GM10847 (cell line): ENCODE results near the gene AR.

Experiments
- POLR2A ChIP-seq: IDR thresholded peaks from 2 replicates; pipeline ENCODE4 v1.6.1; 2011; ENCODE audit not compliant: insufficient read length; ENCODE audit errors: extremely low read depth

AR gene

DNA sequence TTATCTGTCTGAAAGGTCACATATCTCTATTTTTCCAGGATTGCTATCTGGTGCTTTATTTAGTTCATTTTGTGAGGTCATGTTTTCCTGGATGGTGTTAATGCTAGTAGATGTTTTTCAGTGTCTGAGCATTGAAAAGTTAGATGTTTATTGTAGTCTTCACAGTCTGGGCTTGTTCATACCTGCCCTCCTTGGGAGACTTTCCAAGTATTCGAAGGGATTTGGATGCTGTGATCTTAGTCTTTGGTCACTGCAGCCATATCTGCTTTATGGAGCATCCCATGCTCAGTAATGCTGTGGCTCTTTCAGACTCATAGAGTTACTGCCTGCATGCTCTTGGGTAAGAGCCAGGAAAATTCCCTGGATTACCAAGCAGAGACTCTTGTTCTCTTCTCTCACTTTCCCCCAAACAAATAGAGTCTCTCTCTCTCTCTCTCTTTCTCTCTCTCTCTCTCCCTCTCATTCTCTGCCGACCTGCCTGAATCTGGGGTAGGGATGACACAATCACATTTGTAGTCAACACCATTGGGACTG is 130.0 kb downstream of the AR start:
- TF ChIP-seq POLR2A, result no peak

DNA sequence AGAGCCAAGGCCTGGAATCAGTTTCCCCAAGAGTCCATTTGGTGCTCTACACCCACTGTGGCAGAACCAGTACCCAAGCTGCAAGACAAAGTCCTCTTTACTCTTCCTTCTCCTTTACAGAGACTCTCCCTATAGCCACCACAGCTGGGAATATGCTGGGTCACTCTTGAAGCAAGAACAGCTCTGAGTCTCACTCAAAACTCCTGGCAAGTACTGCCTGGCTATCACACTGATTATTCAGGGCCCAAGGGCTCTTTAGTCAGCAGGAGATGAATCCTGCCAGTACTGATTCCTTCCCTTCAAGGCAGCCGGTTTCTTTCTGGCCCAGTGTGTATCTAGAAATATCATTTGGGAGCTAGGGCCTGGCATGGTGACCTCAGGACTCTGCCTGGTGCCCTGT is 130.9 kb downstream of the AR start:
- TF ChIP-seq POLR2A, result no peak

DNA sequence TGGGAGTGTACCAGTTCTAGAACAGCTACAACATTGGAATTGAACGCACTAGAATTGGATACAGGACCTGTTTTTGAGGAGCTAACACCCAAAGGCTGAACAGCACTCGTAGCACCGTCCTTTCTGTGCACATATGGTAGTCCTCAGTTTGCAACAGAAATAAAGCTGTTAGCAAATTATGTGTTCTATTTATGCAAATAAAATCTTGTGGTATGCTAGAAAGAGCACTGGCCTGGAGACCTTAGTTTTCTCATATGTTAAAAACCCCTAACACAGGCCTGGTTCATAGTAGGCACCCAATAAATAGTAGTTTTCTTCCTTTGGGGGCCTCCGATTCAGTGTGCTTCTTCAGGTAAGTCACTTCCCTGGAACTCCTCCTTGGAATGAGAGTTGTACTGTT is 140.3 kb downstream of the AR start:
- no peak for TF ChIP-seq POLR2A

DNA sequence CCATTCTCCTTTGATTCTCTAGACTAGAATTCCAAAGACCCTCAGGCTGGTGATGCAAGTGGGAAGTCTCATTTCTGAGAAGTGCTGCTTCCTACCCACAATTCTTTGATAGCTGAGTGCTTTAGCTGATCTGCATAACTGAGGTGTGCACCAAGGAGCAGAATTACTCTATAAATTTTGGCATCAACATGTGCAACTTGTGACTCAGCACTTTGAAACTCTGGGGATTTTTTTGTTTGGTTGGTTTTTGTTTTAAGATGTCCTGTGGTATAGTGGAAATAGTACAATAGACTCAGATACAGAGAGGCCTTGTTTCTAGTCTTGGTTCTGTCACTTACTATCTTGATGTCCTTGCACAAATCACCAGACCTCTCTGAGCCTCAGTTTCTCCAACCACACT is 148.4 kb downstream of the AR start:
- TF ChIP-seq POLR2A, result no peak

DNA sequence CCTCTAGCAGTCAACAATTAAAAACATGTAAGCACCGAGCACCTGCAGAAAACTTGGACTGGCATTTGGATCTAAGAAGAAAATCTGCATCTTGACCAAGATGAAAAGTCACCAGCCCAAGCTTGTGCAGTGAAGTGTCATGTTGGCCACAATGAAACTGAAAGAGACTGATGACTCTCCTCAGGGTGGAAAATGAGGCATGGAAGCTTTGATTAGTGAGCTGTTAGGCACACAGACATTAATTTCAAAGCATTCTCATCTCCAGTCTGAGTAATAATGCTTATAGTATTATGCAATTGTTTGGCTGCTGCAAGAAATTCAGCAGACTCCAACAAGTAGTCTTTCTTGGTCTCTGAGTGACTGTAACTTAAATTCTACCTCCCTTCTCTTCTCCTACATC is 150.1 kb downstream of the AR start:
- TF ChIP-seq POLR2A, result no peak

DNA sequence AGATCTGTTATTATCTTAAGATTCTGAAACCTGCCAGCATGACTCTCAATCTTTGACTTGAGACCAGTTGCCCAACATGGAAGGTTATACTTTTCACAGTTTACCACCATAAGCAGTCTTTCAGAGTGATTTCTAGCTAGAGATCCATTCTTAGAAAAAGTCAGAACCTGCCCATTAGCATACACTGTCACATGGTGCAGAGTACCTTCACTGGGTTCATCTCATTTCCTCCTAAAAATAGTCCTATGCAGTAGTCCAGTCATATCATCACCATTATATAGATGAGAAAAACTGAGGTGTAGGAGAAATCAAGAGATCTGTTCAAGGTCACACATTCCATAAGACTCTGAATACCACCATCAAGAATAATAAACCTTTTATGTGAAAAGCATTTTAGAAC is 153.6 kb downstream of the AR start:
- no peak for TF ChIP-seq POLR2A

DNA sequence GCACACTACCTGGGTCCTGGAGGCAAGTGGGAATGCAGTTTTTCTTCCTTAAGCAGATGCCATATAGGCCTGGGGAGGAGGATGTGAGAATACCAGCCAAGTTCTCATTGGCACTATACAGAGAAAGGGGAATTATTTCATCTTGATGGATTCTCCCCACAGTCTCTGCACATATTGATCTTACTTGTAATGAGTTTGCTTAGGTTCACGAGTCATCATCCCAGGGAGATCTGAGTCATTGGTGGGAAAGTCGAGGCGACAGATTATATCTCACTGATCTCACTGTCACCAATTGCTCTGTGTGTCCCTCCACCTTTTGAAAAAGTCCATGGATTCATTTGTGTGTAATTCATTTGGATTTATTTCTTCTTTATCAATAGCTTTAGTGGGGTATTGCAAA is 156.8 kb downstream of the AR start:
- TF ChIP-seq POLR2A, result no peak

DNA sequence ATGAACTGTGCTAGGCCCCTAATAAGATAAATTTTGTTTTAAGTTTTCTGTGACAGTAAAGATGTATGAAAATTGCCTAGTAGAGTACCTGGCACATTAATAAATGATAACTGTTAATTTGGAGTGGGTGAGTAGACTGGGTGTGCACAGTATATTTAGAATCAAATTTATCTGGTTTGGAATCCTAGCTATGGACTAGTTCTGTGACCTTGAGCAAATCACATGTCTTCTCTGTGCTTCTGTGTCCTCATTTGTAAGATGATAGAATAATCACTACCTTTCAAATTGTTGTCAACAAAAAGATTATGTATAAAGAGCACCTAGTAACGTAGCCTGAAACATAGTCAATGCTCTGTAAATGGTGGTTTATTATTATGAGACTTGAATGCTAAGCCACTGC is 170.2 kb downstream of the AR start:
- TF ChIP-seq POLR2A, result no peak

DNA sequence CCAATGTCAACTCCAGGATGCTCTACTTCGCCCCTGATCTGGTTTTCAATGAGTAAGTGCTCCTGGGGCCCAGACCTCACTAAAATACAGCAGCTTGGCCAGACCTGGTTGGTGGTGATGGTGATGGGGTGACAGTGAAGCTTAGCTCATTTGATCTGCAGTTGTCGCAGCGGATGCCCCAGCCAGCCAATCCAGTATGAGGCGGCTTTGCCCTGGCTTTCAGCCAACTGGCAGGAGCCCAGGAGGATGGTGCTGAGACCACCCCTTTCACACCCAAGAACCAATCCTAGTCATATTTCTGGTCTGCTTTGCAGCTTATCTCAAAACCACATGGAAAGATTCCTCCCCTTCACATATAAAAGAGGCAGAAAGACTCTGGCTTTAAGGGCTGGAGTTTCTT is 173.8 kb downstream of the AR start:
- TF ChIP-seq POLR2A, result no peak

DNA sequence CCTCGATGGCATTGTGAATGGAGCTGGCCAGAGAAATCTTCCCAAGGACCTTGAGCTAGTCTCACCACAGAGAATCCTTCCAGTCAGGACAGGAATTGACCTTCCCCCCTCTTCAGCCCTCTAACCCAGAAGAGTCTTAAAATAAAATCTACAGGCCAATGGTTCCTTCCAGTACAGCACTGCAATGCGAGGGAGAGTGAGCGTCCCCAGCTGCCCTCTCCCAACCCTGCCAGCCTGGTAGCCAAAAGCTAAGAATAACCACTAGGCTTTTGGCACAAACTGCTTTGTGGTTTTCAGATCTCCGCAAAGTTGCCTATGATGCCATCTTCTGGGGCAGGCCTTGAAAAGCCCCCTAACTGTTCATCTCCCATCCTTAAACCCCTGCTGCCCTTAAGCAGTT is 175.1 kb downstream of the AR start:
- no peak for TF ChIP-seq POLR2A

DNA sequence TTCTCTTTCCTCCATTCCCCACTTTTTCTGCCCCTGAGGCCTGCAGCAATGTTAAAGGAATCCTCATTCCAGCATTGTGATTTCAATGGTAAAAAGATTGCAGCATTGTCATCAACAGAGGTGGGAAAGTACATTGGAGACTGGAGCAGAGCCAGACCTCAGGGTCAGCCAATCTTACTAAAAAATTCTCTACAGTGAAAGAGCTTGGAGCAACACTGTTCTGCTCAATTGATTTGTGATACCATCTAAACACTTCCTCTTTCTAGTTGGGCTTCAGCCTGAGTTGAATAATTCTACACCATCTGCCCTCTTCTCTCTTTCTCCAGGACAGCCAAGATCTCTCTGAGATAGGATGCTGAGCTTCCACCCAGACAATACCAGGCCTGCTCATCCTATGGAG is 176.5 kb downstream of the AR start:
- no peak for TF ChIP-seq POLR2A

DNA sequence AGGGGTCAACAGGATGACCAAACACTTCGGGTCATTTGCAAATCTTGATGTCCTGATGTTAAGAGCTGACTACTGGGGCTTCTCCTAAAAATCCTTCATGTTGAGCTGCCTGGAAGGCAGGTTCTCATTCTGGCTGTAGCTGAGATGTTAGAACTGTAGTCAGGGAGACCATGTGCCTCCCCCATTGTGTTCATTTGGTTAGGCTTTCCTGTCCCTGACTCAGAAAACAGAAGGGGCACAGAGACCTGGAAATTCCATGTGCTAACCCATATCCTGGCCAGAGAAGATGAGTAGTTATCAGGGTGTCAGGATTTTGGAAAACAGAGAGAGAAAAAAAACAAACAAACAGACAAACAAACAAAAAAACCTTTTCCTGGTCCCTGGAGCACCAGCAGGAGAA is 177.5 kb downstream of the AR start:
- TF ChIP-seq POLR2A, result no peak

DNA sequence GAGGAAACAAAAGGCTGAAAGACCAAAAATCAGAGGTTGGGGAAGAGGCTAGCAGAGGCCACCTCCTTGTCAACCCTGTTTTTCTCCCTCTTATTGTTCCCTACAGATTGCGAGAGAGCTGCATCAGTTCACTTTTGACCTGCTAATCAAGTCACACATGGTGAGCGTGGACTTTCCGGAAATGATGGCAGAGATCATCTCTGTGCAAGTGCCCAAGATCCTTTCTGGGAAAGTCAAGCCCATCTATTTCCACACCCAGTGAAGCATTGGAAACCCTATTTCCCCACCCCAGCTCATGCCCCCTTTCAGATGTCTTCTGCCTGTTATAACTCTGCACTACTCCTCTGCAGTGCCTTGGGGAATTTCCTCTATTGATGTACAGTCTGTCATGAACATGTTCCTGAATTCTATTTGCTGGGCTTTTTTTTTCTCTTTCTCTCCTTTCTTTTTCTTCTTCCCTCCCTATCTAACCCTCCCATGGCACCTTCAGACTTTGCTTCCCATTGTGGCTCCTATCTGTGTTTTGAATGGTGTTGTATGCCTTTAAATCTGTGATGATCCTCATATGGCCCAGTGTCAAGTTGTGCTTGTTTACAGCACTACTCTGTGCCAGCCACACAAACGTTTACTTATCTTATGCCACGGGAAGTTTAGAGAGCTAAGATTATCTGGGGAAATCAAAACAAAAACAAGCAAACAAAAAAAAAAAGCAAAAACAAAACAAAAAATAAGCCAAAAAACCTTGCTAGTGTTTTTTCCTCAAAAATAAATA is 179.9 kb downstream of the AR start:
- no peak for TF ChIP-seq POLR2A

DNA sequence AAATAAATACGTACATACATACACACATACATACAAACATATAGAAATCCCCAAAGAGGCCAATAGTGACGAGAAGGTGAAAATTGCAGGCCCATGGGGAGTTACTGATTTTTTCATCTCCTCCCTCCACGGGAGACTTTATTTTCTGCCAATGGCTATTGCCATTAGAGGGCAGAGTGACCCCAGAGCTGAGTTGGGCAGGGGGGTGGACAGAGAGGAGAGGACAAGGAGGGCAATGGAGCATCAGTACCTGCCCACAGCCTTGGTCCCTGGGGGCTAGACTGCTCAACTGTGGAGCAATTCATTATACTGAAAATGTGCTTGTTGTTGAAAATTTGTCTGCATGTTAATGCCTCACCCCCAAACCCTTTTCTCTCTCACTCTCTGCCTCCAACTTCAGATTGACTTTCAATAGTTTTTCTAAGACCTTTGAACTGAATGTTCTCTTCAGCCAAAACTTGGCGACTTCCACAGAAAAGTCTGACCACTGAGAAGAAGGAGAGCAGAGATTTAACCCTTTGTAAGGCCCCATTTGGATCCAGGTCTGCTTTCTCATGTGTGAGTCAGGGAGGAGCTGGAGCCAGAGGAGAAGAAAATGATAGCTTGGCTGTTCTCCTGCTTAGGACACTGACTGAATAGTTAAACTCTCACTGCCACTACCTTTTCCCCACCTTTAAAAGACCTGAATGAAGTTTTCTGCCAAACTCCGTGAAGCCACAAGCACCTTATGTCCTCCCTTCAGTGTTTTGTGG is 180.7 kb downstream of the AR start:
- TF ChIP-seq POLR2A, result no peak

DNA sequence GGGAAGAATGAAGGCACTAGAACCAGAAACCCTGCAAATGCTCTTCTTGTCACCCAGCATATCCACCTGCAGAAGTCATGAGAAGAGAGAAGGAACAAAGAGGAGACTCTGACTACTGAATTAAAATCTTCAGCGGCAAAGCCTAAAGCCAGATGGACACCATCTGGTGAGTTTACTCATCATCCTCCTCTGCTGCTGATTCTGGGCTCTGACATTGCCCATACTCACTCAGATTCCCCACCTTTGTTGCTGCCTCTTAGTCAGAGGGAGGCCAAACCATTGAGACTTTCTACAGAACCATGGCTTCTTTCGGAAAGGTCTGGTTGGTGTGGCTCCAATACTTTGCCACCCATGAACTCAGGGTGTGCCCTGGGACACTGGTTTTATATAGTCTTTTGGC is 181.7 kb downstream of the AR start:
- TF ChIP-seq POLR2A, result no peak

DNA sequence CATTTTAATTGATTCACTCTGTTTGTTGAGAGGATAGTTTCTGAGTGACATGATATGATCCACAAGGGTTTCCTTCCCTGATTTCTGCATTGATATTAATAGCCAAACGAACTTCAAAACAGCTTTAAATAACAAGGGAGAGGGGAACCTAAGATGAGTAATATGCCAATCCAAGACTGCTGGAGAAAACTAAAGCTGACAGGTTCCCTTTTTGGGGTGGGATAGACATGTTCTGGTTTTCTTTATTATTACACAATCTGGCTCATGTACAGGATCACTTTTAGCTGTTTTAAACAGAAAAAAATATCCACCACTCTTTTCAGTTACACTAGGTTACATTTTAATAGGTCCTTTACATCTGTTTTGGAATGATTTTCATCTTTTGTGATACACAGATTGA is 182.2 kb downstream of the AR start:
- TF ChIP-seq POLR2A, result no peak

DNA sequence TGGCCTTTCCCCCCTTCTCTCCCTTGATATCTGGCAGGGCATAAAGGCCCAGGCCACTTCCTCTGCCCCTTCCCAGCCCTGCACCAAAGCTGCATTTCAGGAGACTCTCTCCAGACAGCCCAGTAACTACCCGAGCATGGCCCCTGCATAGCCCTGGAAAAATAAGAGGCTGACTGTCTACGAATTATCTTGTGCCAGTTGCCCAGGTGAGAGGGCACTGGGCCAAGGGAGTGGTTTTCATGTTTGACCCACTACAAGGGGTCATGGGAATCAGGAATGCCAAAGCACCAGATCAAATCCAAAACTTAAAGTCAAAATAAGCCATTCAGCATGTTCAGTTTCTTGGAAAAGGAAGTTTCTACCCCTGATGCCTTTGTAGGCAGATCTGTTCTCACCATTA is 183.8 kb downstream of the AR start:
- TF ChIP-seq POLR2A, result no peak

DNA sequence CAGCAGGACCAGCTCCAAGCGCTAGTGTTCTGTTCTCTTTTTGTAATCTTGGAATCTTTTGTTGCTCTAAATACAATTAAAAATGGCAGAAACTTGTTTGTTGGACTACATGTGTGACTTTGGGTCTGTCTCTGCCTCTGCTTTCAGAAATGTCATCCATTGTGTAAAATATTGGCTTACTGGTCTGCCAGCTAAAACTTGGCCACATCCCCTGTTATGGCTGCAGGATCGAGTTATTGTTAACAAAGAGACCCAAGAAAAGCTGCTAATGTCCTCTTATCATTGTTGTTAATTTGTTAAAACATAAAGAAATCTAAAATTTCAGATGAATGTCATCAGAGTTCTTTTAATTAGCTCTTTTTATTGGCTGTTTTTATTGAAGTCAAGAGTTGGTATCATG is 186.5 kb downstream of the AR start:
- no peak for TF ChIP-seq POLR2A
